ENCODE measurements around the gene GLT6D1.
A peak's percentile ranks its signal among the peaks of the same experiment; 100 is the strongest.

Gene GLT6D1

DNA sequence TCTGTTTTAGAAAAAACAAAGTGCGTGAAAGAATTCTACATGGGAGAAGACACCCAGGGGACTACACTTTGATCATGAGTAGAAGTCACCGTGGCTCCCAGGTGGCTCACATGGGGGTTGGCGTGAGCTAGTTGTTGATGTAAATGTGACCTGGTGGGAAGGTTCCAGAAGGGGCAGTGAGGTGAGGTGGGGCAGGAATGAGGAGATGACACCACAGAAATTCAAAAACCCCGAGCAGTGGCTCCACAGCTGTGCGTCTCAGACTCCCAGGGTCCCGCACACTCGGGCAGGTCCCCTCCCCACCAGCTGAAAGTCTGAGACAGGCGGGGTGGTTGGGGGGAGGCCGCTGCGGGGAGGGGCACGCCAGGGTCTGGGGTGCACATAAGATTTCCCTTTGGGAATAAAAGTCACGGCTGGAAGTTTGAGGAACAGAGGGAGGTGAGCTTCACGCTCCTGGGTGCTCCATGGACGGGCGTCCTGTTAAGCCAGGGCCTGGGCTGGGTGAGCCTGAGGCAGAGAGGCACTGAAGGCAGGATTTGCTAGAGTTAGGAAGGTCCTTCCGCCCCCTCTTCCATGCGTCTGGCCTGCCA lies 29.9 kb downstream of the GLT6D1 start:
- DNase-seq (ENCODE audit: low read depth in 2 of 2, low spot score in 1 of 2) = no peak

GRCh38 chr9:135608999-135609317 lies 30.4 kb downstream of the GLT6D1 start:
- DNase-seq (ENCODE audit: low read depth in 2 of 2, low spot score in 1 of 2) = no peak

DNA sequence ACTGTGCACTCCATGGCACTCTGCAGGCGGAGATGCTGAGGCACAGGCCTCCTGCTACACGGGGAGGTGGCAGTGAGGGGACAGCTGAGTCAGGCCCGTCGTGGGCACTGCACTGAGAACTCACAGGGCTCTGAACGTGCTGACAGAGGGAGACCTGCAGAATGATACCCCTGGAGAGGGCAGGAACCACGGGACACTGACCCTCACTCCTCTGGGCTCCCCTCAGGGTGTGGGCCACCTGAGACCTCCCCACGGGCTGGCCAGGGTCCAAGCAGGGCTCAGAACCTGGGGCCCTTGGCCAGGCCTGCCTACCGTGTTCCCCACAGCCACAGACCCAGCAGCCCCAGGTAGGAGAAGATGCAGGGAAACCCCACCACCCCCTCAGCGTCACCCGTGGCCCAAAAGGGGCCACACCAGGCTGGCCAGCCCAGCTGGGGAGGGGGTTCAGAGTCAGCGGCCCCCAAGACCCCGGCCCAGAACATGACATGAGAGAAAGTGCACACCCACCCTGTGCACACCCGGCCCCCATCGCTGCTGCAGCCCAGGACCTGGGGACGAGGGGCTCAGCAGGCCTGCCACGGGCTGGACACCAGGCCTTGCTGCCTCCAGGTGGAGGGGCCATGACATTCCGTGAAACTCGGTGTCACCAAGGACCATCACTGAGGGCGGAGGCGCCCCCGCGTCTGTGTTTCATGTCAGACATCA lies 30.9 kb downstream of the GLT6D1 start:
- no peak for DNase-seq (ENCODE audit: low read depth in 2 of 2, low spot score in 1 of 2)

GRCh38 chr9:135607401-135608293 lies 31.7 kb downstream of the GLT6D1 start:
- DNase-seq (ENCODE audit: low read depth in 2 of 2, low spot score in 1 of 2) = no peak

DNA sequence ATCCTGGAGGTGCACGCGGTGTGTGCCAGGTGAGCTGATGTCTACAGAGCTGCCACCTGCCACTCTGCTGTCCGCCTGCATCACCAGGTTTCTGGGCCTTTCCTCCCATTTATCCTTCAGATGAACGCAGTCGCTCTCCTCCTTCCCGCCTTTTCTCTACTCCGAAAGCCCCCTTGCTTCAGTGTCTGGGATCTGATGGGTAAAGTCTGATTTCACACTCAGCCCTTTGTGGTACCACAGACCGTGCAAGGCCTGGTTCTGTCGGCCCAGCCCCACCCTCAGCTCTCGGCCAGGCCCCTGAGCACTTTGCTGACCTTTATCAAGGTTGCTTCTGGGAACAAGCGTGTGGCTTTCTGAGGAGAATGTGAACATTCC lies 32.5 kb downstream of the GLT6D1 start:
- no peak for DNase-seq (ENCODE audit: low read depth in 2 of 2, low spot score in 1 of 2)

DNA sequence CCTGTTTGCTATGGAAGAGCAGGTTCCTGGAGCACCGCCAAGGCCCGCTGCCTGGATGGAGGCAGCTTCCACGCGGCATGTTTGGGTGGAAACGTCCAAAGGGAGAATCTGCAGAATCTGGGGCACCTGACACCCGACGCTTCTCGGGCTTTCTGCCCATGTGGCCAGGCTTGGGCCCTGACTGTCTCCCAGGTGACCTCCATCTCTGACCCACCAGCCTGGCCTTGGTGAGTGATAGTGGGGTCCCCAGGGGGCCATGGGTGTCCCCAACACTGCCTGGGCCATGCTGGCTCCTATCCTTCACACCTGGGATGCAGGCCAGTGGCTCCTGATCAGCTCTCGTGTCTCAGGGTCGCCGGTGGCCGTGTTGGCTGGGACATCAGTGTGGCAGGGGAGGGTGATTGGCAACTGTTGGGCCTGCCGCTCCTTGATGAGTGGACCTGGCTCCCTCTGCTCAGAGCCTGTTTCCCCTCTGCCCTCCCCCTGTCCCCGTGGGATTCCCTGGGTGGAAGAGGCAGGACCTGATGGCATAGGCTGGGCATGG lies 34.0 kb downstream of the GLT6D1 start:
- DNase-seq (ENCODE audit: low read depth in 2 of 2, low spot score in 1 of 2) = no peak

- no peak for DNase-seq (ENCODE audit: low read depth in 2 of 2, low spot score in 1 of 2)
Observed at GRCh38 chr9:135604437-135605237, 34.7 kb downstream of the GLT6D1 start.

DNA sequence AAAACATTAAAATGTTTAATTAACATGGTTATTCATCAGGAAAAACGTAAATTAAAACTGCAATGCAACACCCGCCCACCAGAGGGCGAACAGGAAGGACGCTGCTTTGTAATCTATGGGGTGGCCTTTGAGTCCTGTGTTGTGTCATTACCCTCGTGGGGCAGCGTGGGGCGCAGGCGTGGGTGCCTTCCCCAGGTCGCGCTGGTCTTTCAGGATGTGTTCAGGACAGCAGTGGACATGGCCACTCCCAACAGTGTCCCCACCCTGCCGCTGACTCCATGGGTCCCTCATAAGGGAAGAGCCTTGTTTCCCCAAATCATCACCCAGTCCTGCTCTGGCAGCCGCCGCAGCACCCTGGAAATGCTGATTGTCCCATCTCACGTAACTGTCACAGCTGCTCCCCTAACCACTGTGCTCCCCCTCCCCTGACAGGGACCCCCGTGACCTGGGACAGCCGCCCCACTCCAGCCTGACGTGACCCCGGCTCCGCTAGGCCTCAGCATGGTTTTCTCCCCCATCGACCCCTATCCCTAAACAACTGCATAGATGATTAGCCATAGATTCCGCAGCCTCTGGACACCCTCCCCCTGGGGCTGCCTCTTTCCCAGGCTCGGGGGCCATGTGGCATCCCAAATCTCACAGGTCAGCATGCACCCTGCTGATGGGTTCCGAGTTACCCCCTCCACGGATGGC lies 36.4 kb downstream of the GLT6D1 start:
- DNase-seq (ENCODE audit: low read depth in 2 of 2, low spot score in 1 of 2) = peak; percentile 22 to 27

DNA sequence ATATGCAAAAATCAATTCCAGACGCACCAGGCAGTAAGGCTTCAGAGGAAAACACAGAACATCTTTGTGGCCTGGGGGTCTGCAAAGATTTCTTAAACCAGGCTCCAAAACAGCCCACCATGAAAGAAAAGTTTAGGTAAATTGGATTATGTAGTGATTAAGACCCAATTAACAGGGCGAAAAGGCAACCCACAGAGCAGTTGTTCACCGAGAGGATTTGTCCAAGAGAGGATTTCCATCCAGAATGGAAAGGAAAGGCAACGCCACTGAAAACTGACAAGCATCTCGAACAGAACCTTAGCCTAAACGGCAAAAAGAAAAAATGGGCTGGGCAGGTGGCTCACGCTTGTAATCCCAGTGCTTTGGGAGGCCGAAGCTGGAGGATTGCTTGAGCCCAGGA lies 37.4 kb downstream of the GLT6D1 start:
- no peak for DNase-seq (ENCODE audit: low read depth in 2 of 2, low spot score in 1 of 2)

- no peak for DNase-seq (ENCODE audit: low read depth in 2 of 2, low spot score in 1 of 2)
Observed at GRCh38 chr9:135600296-135600817, 39.0 kb downstream of the GLT6D1 start.

GRCh38 chr9:135596211-135596610 lies 43.1 kb downstream of the GLT6D1 start:
- no peak for DNase-seq (ENCODE audit: low read depth in 2 of 2, low spot score in 1 of 2)

DNA sequence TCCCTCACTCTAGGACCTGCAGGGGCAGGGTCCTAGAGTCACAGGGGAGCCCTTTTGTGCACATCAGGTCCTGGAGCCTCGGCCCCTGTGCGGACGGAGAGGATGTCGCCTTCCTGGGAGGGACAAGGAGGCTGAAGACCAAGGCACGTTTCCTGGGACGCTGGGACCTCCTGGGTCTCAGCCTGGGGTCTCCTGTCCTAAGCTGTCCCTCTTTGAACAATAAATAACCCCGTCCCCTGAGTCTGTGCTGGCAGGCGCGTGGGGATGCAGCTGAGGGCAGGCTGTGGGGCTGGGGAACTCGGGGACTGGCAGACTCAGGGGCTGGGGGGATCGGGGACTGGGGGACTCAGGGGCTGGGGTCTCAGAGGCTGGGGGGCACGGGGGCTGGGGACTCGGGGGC lies 46.7 kb downstream of the GLT6D1 start:
- no peak for DNase-seq (ENCODE audit: low read depth in 2 of 2, low spot score in 1 of 2)

DNA sequence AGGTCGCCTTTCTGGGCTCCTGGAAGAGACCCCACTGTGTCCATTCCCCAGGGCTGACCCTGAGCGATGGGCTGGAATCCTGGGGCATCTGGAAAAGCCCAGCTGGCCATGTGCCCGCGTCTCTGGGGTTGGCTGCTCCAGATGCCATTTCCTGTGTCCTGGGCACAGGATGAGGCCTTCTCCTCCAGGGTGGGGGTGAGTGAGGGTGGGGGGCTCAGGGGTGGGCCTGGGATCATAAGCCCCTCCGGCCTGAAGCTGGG lies 47.1 kb downstream of the GLT6D1 start:
- no peak for DNase-seq (ENCODE audit: low read depth in 2 of 2, low spot score in 1 of 2)

DNA sequence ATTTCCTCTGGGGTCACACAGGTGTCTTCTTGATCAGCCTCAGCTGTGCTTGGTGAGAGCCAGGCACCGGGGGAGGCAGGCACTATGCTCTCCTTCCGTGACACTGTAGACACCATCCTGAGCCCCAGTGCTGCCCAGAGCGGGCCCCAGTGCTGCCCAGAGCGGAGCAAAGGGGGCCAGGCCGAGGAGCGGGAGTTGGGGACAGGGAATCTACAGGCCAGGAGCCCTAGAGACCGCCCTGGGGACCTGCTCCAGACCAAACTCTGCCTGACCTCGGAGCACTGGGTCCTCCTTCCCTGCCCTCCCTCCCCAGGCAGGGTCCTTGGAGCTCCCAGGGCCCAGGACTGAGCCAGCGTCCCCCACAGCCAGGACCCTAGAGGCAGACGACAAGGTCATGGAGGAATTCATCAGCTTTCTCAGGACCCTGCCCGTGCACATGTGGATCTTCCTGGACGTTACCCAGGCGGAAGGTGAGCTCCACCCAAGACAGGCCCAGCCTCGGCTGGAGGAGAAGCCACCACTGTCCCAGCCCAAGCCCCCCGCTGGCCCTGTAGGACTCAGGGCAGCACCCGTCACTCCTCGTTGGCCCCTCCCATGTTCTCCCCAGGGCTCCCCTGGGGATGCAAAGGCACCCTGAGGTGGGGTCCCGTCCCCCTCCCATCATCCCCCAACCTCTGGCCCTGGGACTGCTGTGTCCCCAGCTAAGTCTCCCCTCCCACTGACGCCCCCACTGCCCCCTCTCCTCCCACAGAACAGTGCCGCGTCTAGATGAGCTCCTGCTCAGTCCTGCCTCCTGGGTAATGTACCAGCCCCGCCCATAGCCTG lies 47.6 kb downstream of the GLT6D1 start:
- no peak for DNase-seq (ENCODE audit: low read depth in 2 of 2, low spot score in 1 of 2)

- DNase-seq (ENCODE audit: low read depth in 2 of 2, low spot score in 1 of 2) = no peak
Observed at GRCh38 chr9:135590486-135591079, 48.8 kb downstream of the GLT6D1 start.

GRCh38 chr9:135589596-135590485 lies 49.5 kb downstream of the GLT6D1 start:
- DNase-seq (ENCODE audit: low read depth in 2 of 2, low spot score in 1 of 2) = no peak

DNA sequence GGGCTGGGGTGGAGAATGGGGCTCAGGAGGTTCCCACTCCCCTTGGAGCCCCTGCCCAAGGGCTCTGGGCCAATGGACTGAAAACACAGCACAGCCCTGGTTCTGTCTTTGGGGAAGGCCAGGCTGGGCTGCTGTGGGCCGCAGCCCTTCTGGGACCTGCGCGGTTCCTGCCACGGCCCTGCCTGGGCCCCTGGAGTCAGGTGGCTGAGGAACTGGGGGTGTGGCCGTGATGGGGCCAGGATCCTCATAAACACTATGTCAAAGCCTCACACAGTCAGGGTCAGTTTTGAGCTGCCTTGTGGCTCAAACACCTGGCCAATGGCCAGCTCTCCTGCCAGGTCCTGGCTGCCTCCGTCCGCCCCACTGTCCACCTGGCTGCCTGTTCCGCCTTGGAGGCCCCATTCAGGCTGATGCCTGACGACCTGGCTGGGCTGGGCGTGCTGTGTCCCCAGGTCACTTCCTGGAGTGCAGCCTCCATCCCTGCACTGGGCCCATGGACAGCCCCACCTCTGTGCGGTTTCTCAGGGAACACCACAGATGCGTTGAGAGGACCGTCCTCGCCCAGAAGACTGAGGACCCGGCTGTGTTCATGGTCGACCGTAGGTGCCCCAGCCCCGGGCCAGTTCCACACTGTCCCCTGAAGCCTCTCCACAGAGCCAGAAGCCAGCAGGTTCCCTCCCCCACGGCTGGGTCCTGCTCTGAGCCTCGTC lies 50.3 kb downstream of the GLT6D1 start:
- DNase-seq (ENCODE audit: low read depth in 2 of 2, low spot score in 1 of 2) = no peak

DNA sequence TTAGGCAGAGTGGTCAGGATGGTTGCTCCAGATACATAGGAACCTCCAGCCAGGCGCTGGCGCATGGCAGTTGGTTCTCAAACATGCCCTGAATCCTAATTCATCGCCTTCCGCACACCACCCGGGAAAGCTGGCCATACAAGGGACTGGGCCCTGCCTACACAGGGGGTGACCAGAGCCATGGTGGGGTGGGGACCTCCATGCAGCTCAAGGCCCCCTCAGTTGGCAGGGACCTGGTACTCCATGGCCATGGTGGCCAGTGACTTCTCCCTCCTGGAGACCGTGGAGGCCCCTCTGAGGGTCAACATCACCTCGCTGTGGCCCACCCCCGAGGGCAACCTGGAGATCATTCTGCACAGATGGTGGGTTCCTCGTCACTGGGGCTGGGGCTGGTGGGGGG lies 51.0 kb downstream of the GLT6D1 start:
- DNase-seq (ENCODE audit: low read depth in 2 of 2, low spot score in 1 of 2) = no peak
